ENCODE data around the gene RHBDD1.

RHBDD1 gene

DNA sequence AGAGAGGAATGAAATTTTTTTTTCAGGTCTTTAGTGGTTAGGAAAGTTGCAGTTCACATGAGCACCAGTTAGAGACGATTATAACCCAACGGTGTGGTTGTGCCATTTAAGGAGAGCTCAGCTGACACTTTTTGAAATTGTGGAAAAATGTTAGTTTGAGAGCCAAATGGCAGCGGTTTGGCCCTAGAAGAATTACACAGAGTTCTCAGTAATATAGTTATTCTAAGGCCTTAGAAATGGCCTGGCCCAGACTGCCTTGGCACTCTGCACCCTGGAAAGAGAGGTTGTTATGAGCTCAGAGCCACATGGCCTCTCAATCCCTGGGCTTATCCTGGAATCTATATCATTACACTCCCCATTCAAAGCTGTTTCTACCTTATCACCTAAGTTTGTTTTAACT, 117.4 kb downstream of the RHBDD1 start:
- H3K27me3 ChIP-seq (ENCODE audit: insufficient read depth, low read length): no peaks in the 10 kb centered on the region
- no peak overlapping the region for H3K9ac ChIP-seq (ENCODE audit: low read length)
- no peaks in the 10 kb centered on the region for H3K9me3 ChIP-seq (ENCODE audit: low read length)
- H2AFZ ChIP-seq (ENCODE audit: low read length): no peak overlapping the region
- TF ChIP-seq, protein P1, sequence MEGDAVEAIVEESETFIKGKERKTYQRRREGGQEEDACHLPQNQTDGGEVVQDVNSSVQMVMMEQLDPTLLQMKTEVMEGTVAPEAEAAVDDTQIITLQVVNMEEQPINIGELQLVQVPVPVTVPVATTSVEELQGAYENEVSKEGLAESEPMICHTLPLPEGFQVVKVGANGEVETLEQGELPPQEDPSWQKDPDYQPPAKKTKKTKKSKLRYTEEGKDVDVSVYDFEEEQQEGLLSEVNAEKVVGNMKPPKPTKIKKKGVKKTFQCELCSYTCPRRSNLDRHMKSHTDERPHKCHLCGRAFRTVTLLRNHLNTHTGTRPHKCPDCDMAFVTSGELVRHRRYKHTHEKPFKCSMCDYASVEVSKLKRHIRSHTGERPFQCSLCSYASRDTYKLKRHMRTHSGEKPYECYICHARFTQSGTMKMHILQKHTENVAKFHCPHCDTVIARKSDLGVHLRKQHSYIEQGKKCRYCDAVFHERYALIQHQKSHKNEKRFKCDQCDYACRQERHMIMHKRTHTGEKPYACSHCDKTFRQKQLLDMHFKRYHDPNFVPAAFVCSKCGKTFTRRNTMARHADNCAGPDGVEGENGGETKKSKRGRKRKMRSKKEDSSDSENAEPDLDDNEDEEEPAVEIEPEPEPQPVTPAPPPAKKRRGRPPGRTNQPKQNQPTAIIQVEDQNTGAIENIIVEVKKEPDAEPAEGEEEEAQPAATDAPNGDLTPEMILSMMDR (IDR thresholded peaks at IDR 0.05; ENCODE audit: low read length): no peak
- TF ChIP-seq EZH2 (IDR thresholded peaks at IDR 0.05; ENCODE audit: borderline replicate concordance, low read length): no peak
- H3K79me2 ChIP-seq (ENCODE audit: insufficient read depth, low read length): no peaks in the 10 kb centered on the region
- H3K4me2 ChIP-seq (ENCODE audit: low read length): no peak overlapping the region
- H3F3A ChIP-seq (ENCODE audit: insufficient read depth, low read length): no peaks in the 10 kb centered on the region
- H3K36me3 ChIP-seq (ENCODE audit: insufficient read depth, low read length): no peaks in the 10 kb centered on the region
- H3K27ac ChIP-seq (ENCODE audit: low read depth, low read length, poor library complexity, severe bottlenecking): no peak overlapping the region
- H4K20me1 ChIP-seq (ENCODE audit: insufficient read depth, low read length): no peaks in the 10 kb centered on the region
- H3K4me3 ChIP-seq (ENCODE audit: low read depth, low read length, poor library complexity, severe bottlenecking): no peak overlapping the region
- no peaks in the 10 kb centered on the region for H3K9me2 ChIP-seq (ENCODE audit: low read depth, low read length)
- peaks cover 6% of the 10 kb centered on the region for H3K4me1 ChIP-seq (ENCODE audit: insufficient read depth, low read length, severe bottlenecking)

DNA sequence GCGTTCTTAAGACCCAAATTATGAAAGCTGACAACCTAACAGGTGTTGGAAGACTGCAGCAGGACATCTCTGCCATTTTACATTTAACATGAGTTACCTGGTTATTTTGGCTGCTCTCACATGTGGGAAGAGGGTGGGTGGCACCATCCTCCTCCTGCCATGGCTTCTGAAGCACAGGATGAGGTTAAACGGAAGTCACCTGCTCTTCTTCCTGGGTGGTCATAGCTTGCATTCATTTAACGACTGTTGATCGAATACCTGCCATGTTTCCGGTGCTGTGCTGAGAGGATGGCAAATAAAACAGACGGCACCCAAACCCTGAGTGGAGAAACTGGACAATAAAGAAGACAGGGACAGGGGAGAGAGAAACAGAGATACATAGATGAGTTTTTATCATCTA, 118.0 kb downstream of the RHBDD1 start:
- no peak overlapping the region for H3K27ac ChIP-seq (ENCODE audit: low read depth, low read length, poor library complexity, severe bottlenecking)
- no peak overlapping the region for H3K4me2 ChIP-seq (ENCODE audit: low read length)
- H2AFZ ChIP-seq (ENCODE audit: low read length): no peak overlapping the region
- H3K9ac ChIP-seq (ENCODE audit: low read length): no peak overlapping the region
- no peaks in the 10 kb centered on the region for H3K9me3 ChIP-seq (ENCODE audit: low read length)
- H3K79me2 ChIP-seq (ENCODE audit: insufficient read depth, low read length): no peaks in the 10 kb centered on the region
- no peak for TF ChIP-seq EZH2 (IDR thresholded peaks at IDR 0.05; ENCODE audit: borderline replicate concordance, low read length)
- TF ChIP-seq, protein P1 (IDR thresholded peaks at IDR 0.05; ENCODE audit: low read length): no peak
- no peaks in the 10 kb centered on the region for H3F3A ChIP-seq (ENCODE audit: insufficient read depth, low read length)
- peaks cover 6% of the 10 kb centered on the region for H3K4me1 ChIP-seq (ENCODE audit: insufficient read depth, low read length, severe bottlenecking)
- no peaks in the 10 kb centered on the region for H4K20me1 ChIP-seq (ENCODE audit: insufficient read depth, low read length)
- no peaks in the 10 kb centered on the region for H3K36me3 ChIP-seq (ENCODE audit: insufficient read depth, low read length)
- H3K27me3 ChIP-seq (ENCODE audit: insufficient read depth, low read length): no peaks in the 10 kb centered on the region
- no peaks in the 10 kb centered on the region for H3K9me2 ChIP-seq (ENCODE audit: low read depth, low read length)
- H3K4me3 ChIP-seq (ENCODE audit: low read depth, low read length, poor library complexity, severe bottlenecking): no peak overlapping the region

DNA sequence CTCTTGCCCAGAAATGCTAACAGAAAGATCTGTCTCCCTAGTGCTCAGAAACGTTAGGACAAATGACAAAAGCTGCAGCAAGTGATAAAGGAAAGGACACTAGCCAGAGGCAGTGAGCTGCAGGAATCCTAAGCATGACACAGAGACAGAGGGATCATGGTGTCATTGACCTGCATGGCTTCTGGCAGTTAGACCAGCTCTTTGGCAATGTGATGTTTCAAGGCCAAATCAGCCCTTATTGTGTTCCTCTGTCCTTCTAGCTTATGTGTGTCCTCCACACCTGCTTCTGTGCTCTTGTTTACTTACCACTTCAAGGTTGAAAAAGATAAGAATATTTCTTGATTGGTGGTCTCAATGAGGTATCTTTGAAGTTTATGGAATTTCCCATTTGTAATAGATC, 120.8 kb downstream of the RHBDD1 start:
- TF ChIP-seq, protein P1 (IDR thresholded peaks at IDR 0.05; ENCODE audit: low read length): no peak
- H3K9ac ChIP-seq (ENCODE audit: low read length): no peak overlapping the region
- H3K9me3 ChIP-seq (ENCODE audit: low read length): peaks cover 2% of the 10 kb centered on the region; the same call in 1 of the 2 replicates
- H3K4me2 ChIP-seq (ENCODE audit: low read length): no peak overlapping the region
- no peaks in the 10 kb centered on the region for H3K79me2 ChIP-seq (ENCODE audit: insufficient read depth, low read length)
- H3K27me3 ChIP-seq (ENCODE audit: insufficient read depth, low read length): no peaks in the 10 kb centered on the region
- no peaks in the 10 kb centered on the region for H4K20me1 ChIP-seq (ENCODE audit: insufficient read depth, low read length)
- H3F3A ChIP-seq (ENCODE audit: insufficient read depth, low read length): no peaks in the 10 kb centered on the region
- H3K4me3 ChIP-seq (ENCODE audit: low read depth, low read length, poor library complexity, severe bottlenecking): no peak overlapping the region
- peaks cover 6% of the 10 kb centered on the region for H3K4me1 ChIP-seq (ENCODE audit: insufficient read depth, low read length, severe bottlenecking)
- H2AFZ ChIP-seq (ENCODE audit: low read length): no peak overlapping the region
- H3K27ac ChIP-seq (ENCODE audit: low read depth, low read length, poor library complexity, severe bottlenecking): no peak overlapping the region
- 0 out of 2 replicates have a peak, but pooled peaks cover 4% of the 10 kb centered on the region for H3K36me3 ChIP-seq (ENCODE audit: insufficient read depth, low read length)
- H3K9me2 ChIP-seq (ENCODE audit: low read depth, low read length): no peaks in the 10 kb centered on the region
